Stomach (tissue), 4 donors: ENCODE data around the gene TMEM132E.

Experiments
- EP300 ChIP-seq: sonication (generic); formaldehyde crosslinking; IDR thresholded peaks from one replicate; pipeline ENCODE4 v1.6.1; 2017; ENCODE audit warnings: antibody characterized with exemption
- POLR2A ChIP-seq, 4 donors: fragments of 450-650 bp; IDR thresholded peaks; one replicate each; pipeline ENCODE4 v1.6.1; 2016; ENCODE audit warnings: antibody characterized with exemption in 4 of 4, control low read depth in 2 of 4, mild to moderate bottlenecking in 1 of 4, moderate library complexity in 1 of 4
- POLR2AphosphoS5 ChIP-seq, 3 donors: sonication (generic); formaldehyde crosslinking; IDR thresholded peaks; one replicate each; pipeline ENCODE4 v1.6.1; 2016; ENCODE audit warnings: antibody characterized with exemption in 3 of 3
- TF ChIP-seq, protein P1 (sequence below), 7 experiments: fragments of 450-650 bp in 4 of 7; fragments of 200-600 bp in 3 of 7; sonication (generic) in 3 of 7; IDR thresholded peaks; one replicate each; pipeline ENCODE4 v1.5.1; 2016 to 2019; ENCODE audit warnings: antibody characterized with exemption in 7 of 7, control low read depth in 2 of 7, mild to moderate bottlenecking in 1 of 7

DNA sequence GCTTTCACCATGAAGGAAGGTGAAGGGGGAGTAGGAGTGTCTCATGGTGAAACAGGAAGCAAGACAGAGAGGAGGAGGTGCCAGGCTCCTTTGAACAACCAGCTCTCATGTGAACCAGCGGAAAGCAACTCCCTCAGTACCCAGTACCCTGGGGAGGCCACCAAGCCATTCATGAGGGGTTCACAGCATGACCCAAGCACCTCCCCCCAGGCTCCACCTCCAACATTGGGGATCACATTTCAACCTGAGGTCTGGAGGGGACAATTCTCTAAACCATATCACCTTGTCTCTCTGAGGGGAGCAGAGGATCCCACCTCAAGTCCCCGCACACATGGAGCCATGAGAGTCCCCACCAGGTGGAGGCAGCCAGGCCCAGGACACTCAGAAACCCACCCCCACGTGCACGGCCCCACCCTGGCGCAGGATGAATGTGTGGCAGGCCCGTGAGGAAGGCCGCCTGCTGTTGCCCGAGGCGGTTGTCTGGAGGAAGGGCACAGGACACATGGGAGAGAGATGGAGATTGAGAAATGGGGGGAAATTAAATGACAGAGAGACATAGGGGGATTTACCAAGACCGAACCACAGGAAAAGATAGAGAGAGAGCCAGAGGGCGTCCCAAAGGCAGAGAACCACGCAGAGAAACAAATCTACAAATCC lies 85.9 kb downstream of the TMEM132E start:
- TF ChIP-seq POLR2AphosphoS5 (IDR thresholded peaks at IDR 0.05) (no peak), POLR2A (IDR thresholded peaks at IDR 0.05) (no peak), EP300 (no peak)
- TF ChIP-seq, protein P1, sequence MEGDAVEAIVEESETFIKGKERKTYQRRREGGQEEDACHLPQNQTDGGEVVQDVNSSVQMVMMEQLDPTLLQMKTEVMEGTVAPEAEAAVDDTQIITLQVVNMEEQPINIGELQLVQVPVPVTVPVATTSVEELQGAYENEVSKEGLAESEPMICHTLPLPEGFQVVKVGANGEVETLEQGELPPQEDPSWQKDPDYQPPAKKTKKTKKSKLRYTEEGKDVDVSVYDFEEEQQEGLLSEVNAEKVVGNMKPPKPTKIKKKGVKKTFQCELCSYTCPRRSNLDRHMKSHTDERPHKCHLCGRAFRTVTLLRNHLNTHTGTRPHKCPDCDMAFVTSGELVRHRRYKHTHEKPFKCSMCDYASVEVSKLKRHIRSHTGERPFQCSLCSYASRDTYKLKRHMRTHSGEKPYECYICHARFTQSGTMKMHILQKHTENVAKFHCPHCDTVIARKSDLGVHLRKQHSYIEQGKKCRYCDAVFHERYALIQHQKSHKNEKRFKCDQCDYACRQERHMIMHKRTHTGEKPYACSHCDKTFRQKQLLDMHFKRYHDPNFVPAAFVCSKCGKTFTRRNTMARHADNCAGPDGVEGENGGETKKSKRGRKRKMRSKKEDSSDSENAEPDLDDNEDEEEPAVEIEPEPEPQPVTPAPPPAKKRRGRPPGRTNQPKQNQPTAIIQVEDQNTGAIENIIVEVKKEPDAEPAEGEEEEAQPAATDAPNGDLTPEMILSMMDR (IDR thresholded peaks at IDR 0.05) = no peak
